NT2/D1 (cell line): ENCODE measurements around the gene FAM89A.
"Not testable (repeated sequence)": the region's sequence is repeated elsewhere in the genome, so short reads cannot be mapped to it uniquely, and the experiment has no call there.

Experiments
- DNase-seq: peaks from one replicate; pipeline ENCODE4 v3.0.0-alpha.2; 2011; ENCODE audit warnings: low read depth, low spot score
- H3K27me3 ChIP-seq: 2 replicates; pipeline ENCODE4 v1.6.0; 2011; ENCODE audit warnings: mild to moderate bottlenecking; ENCODE audit not compliant: insufficient read length, insufficient read depth
- H3K36me3 ChIP-seq: 2 replicates; pipeline ENCODE4 v1.6.1; 2011; ENCODE audit warnings: mild to moderate bottlenecking, low read length, mixed read lengths; ENCODE audit not compliant: insufficient read depth, insufficient read length
- H3K4me1 ChIP-seq: 2 replicates; pipeline ENCODE4 v1.5.1; 2011; ENCODE audit not compliant: insufficient read depth, insufficient read length
- H3K4me3 ChIP-seq: 2 replicates; pipeline ENCODE4 v1.5.1; 2011; ENCODE audit warnings: low read depth; ENCODE audit not compliant: insufficient read length
- H3K9ac ChIP-seq: 2 replicates; pipeline ENCODE4 v1.6.0; 2011; ENCODE audit warnings: low read depth; ENCODE audit not compliant: insufficient read length
- H3K9me3 ChIP-seq: 2 replicates; pipeline ENCODE4 v1.5.1; 2011; ENCODE audit warnings: mild to moderate bottlenecking, low read length; ENCODE audit not compliant: insufficient read depth
- SUZ12 ChIP-seq: IDR thresholded peaks from 2 replicates; pipeline ENCODE4 v1.6.1; 2011; ENCODE audit not compliant: insufficient read length, insufficient read depth; ENCODE audit errors: extremely low read depth
- YY1 ChIP-seq: IDR thresholded peaks from 2 replicates; pipeline ENCODE4 v1.6.1; 2011; ENCODE audit not compliant: insufficient read length, insufficient read depth
- ZNF274 ChIP-seq: IDR thresholded peaks from 2 replicates; pipeline ENCODE4 v1.6.1; 2011; ENCODE audit warnings: mild to moderate bottlenecking, low read depth, low read length

Gene FAM89A

GRCh38 chr1:231036416-231036815 is 3.6 kb downstream of the FAM89A start:
- Histone ChIP-seq H3K4me1 (peaks cover 4% of the 10 kb centered on the region), H3K36me3 (no peaks in the 10 kb centered on the region), H3K9me3 (no peaks in the 10 kb centered on the region), H3K4me3 (no peak overlapping the region), H3K9ac (no peak overlapping the region), H3K27me3 (peaks cover 45% of the 10 kb centered on the region)
- no peak for TF ChIP-seq SUZ12
- TF ChIP-seq YY1, result no peak
- no peak for TF ChIP-seq ZNF274
- DNase-seq, result no peak

- no peak for TF ChIP-seq ZNF274
- Histone ChIP-seq H3K27me3 (peaks cover 39% of the 10 kb centered on the region), H3K4me3 (no peak overlapping the region), H3K9me3 (no peaks in the 10 kb centered on the region), H3K36me3 (no peaks in the 10 kb centered on the region), H3K4me1 (peaks cover 4% of the 10 kb centered on the region), H3K9ac (no peak overlapping the region)
- DNase-seq, result no peak
These were observed 4.3 kb downstream of the FAM89A start for GRCh38 chr1:231035799-231036198.

DNA sequence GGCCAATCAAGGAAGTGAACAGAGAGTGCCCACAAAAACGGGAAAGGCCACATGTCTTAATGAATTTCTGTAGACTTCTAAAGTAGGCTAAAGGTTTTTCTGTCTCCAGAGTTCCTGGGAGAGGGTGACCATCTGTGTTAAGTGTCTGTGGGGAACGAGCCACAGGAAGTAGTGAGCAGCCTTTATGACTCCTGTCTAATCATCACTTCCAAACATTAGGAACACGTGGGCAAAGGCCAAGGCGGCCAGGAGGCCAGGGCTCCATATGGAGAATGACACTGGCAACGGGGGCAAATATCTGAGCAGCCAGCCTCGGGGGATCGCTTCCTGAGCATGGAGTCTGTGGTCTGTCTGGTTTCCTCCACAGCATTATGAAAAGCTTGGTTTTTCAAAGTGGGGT is 7.1 kb downstream of the FAM89A start:
- H3K4me3 ChIP-seq, result no peak overlapping the region
- no peak for DNase-seq
- no peaks in the 10 kb centered on the region for H3K9me3 ChIP-seq
- H3K9ac ChIP-seq, result no peak overlapping the region
- TF ChIP-seq YY1 (no peak), ZNF274 (no peak), SUZ12 (no peak)
- no peaks in the 10 kb centered on the region for H3K36me3 ChIP-seq
- peaks cover 14% of the 10 kb centered on the region for H3K27me3 ChIP-seq
- H3K4me1 ChIP-seq, result no peaks in the 10 kb centered on the region

DNA sequence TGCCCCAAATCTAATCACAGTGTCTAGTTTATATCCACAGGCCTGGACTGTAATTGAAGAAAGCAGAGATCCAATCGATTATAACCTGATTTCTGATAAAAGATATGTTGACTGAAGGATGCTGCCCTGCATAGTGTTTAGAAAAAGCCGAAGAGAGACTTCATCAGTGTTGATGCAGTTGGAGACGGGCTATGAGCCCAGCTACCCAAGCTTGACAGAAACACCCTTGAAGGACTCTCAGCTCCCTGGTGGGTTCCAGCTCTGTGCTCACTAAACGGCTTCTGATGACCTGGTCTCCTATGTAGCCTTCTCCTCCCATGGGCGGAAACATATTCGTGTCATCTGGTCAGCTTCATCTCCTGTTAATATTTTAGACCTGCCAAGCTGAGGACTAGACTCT is 10.2 kb downstream of the FAM89A start:
- no peaks in the 10 kb centered on the region for H3K27me3 ChIP-seq
- H3K36me3 ChIP-seq, result no peaks in the 10 kb centered on the region
- no peaks in the 10 kb centered on the region for H3K9me3 ChIP-seq
- no peak overlapping the region for H3K9ac ChIP-seq
- TF ChIP-seq YY1, result no peak
- no peak for TF ChIP-seq SUZ12
- TF ChIP-seq ZNF274, result no peak
- DNase-seq, result no peak
- H3K4me1 ChIP-seq, result no peaks in the 10 kb centered on the region
- no peak overlapping the region for H3K4me3 ChIP-seq

DNA sequence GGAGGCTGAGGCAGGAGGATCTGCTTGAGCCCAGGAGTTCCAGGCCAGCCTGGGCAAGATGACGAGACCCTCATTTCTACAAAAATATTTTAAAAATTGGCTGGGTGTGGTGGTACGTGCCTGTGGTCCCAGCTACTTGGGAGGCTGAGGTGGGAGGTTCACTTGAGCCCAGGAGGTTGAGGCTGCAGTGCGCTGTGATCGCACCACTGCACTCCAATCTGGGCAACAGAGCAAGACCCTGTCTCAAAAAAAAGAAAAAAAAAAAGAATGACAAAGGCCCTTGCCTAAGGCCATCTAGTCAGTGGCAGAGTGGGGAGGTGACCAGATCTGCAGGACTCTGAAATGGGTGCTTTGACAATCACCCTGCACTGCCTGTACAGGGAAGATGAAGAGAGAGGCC is 10.8 kb downstream of the FAM89A start:
- H3K36me3 ChIP-seq, H3K9me3 ChIP-seq, H3K4me1 ChIP-seq, DNase-seq, H3K27me3 ChIP-seq, H3K4me3 ChIP-seq, H3K9ac ChIP-seq: not testable (repeated sequence)

- Histone ChIP-seq H3K4me1 (no peaks in the 10 kb centered on the region), H3K27me3 (no peaks in the 10 kb centered on the region), H3K9ac (no peak overlapping the region), H3K36me3 (no peaks in the 10 kb centered on the region), H3K4me3 (no peak overlapping the region), H3K9me3 (no peaks in the 10 kb centered on the region)
- DNase-seq, result no peak
- TF ChIP-seq ZNF274 (no peak), YY1 (no peak), SUZ12 (no peak)
These were observed 11.4 kb downstream of the FAM89A start for GRCh38 chr1:231028682-231029081.

DNA sequence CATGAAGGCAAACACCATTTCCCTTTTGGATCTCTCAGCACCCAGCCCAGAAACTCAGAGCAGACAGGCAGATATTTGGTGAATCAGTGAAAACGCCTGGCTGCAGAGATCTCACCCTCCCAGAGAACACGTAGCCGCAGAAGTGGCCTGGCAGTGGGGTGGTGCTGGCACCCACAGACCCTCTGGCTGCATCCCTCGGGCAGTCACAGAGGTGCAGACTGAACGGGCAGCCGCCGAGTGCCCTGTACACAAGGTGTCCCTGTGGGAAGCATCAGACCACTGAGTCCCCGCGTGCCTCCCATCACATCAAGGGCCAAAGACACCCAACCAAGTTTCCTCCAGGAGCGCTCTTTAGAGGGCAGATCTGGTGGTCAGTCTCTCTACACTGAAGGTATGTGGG is 12.1 kb downstream of the FAM89A start:
- Histone ChIP-seq H3K4me3 (no peak overlapping the region), H3K9me3 (no peaks in the 10 kb centered on the region), H3K27me3 (no peaks in the 10 kb centered on the region), H3K36me3 (no peaks in the 10 kb centered on the region), H3K9ac (no peak overlapping the region), H3K4me1 (no peaks in the 10 kb centered on the region)
- DNase-seq, result no peak
- TF ChIP-seq ZNF274, result no peak
- no peak for TF ChIP-seq YY1

- Histone ChIP-seq H3K9ac (no peak overlapping the region), H3K4me1 (no peaks in the 10 kb centered on the region), H3K27me3 (no peaks in the 10 kb centered on the region), H3K9me3 (no peaks in the 10 kb centered on the region), H3K4me3 (no peak overlapping the region), H3K36me3 (no peaks in the 10 kb centered on the region)
- no peak for TF ChIP-seq YY1
- no peak for TF ChIP-seq SUZ12
- no peak for TF ChIP-seq ZNF274
- no peak for DNase-seq
These were observed 12.7 kb downstream of the FAM89A start for GRCh38 chr1:231027136-231027925.
